Measurements from ENCODE around the gene REEP2. TPM values are rescaled to one million over a fixed set of nuclear protein-coding genes. Genes with fewer than 3 reads are reported as not detected.

The REEP2 gene
- total RNA-seq, 1 experiment from 2014 or later, result 8.4 TPM

DNA sequence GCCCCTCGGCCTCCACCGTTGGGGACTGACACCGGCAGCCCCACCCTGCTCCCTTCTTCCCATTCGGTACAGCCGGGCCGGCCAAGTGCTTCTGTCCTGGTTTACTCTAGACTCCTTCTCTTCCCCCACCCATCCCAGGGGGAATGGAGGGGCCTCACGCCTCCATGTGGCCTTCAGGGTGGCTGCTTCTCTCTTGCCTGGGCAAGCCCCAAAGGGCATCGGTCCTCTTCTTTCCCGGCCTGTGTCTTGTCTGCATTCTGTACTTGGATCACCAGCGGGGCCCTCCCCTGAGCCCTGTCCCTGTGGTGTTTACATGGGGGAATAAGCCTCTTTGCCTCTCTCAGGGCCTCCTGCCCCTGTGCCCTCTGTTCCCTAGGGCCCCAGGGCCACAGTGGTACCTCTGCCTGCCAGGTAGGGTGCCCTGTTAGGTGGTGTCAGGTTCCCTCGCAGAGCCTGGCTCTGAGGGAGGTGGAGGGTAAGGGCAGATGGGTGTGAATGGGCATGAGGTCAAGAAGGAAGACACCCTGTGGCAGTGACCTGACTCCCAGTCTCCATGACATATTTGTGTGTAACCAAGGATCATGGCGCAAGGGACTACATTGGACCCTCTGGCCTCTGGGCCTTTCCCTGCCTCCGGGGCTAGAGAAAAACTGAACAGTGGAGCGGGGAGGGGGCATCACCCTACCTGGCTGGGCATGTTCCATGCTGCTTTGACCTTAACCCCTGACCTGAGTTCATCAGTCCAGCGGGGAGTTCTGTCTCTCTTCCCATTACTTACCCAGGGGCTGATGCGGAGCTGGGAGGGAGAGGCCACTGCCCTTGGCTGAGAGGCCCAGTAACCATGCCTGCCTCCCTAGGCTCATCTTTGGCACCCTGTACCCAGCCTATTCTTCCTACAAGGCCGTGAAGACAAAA, 1.6 kb downstream of the REEP2 start:
- Histone ChIP-seq H3K36me3 (ENCODE audit: insufficient read depth, low read length, poor library complexity, severe bottlenecking) (peaks cover 9% of the 10 kb centered on the region), H3K4me3 (ENCODE audit: low read depth, low read length, poor library complexity, severe bottlenecking) (no peak overlapping the region), H3K27ac (ENCODE audit: low read depth, low read length, poor library complexity, severe bottlenecking) (no peak overlapping the region), H3K27me3 (replicated peaks; ENCODE audit: insufficient read depth, low read depth, low read length, poor library complexity) (no peaks in the 10 kb centered on the region), H3K9me3 (ENCODE audit: low read depth, low read length, poor library complexity, severe bottlenecking) (no peaks in the 10 kb centered on the region), H3K4me1 (ENCODE audit: insufficient read depth, low read length, poor library complexity, severe bottlenecking) (no peaks in the 10 kb centered on the region)
- no peak for DNase-seq (ENCODE audit: low spot score)
- TF ChIP-seq EZH2 (IDR thresholded peaks at IDR 0.05; ENCODE audit: borderline replicate concordance, low read depth, low read length, poor library complexity, severe bottlenecking), result no peak
- TF ChIP-seq, protein P1, sequence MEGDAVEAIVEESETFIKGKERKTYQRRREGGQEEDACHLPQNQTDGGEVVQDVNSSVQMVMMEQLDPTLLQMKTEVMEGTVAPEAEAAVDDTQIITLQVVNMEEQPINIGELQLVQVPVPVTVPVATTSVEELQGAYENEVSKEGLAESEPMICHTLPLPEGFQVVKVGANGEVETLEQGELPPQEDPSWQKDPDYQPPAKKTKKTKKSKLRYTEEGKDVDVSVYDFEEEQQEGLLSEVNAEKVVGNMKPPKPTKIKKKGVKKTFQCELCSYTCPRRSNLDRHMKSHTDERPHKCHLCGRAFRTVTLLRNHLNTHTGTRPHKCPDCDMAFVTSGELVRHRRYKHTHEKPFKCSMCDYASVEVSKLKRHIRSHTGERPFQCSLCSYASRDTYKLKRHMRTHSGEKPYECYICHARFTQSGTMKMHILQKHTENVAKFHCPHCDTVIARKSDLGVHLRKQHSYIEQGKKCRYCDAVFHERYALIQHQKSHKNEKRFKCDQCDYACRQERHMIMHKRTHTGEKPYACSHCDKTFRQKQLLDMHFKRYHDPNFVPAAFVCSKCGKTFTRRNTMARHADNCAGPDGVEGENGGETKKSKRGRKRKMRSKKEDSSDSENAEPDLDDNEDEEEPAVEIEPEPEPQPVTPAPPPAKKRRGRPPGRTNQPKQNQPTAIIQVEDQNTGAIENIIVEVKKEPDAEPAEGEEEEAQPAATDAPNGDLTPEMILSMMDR (conservative IDR thresholded peaks at IDR 0.05; ENCODE audit: low read depth, low read length), result no peak
- ChIA-PET POLR2A (ENCODE audit: low non-redundant PET) (no interaction called here), CTCF (no interaction called here)
- intact Hi-C loops (cut with micrococcal nuclease; ENCODE audit: unreplicated experiment), result no loop called here
- BruUV-seq (replicated peaks), result no TSS peak

DNA sequence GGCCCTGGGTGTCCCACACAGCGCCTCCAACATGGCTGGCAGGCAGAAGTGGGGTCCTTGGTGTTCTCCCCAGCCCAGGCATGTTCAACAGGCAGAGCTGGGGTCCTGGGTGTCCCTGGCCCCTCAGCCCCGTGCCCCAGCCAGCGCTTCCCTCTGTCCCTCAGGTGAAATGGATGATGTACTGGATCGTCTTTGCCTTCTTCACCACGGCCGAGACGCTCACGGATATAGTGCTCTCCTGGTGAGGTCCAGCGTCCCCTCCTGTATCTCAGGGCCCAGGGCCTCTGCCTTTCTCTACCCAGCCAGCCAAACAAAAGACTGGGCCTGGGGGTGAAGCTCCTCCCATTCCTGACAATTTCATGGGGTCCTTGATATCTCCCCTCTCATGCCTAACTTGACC, 2.4 kb downstream of the REEP2 start:
- no peak overlapping the region for H3K4me3 ChIP-seq (ENCODE audit: low read depth, low read length, poor library complexity, severe bottlenecking)
- TF ChIP-seq, protein P1 (conservative IDR thresholded peaks at IDR 0.05; ENCODE audit: low read depth, low read length), result no peak
- no peak for TF ChIP-seq EZH2 (IDR thresholded peaks at IDR 0.05; ENCODE audit: borderline replicate concordance, low read depth, low read length, poor library complexity, severe bottlenecking)
- ChIA-PET CTCF (no interaction called here), POLR2A (ENCODE audit: low non-redundant PET) (no interaction called here)
- intact Hi-C loops (cut with micrococcal nuclease; ENCODE audit: unreplicated experiment), result no loop called here
- no peak for DNase-seq (ENCODE audit: low spot score)
- H3K27ac ChIP-seq (ENCODE audit: low read depth, low read length, poor library complexity, severe bottlenecking), result no peak overlapping the region
- H3K4me1 ChIP-seq (ENCODE audit: insufficient read depth, low read length, poor library complexity, severe bottlenecking), result no peaks in the 10 kb centered on the region
- H3K9me3 ChIP-seq (ENCODE audit: low read depth, low read length, poor library complexity, severe bottlenecking), result no peaks in the 10 kb centered on the region
- peaks cover 2% of the 10 kb centered on the region for H3K36me3 ChIP-seq (ENCODE audit: insufficient read depth, low read length, poor library complexity, severe bottlenecking)
- no TSS peak for BruUV-seq (replicated peaks)
- no peaks in the 10 kb centered on the region for H3K27me3 ChIP-seq (replicated peaks; ENCODE audit: insufficient read depth, low read depth, low read length, poor library complexity)

DNA sequence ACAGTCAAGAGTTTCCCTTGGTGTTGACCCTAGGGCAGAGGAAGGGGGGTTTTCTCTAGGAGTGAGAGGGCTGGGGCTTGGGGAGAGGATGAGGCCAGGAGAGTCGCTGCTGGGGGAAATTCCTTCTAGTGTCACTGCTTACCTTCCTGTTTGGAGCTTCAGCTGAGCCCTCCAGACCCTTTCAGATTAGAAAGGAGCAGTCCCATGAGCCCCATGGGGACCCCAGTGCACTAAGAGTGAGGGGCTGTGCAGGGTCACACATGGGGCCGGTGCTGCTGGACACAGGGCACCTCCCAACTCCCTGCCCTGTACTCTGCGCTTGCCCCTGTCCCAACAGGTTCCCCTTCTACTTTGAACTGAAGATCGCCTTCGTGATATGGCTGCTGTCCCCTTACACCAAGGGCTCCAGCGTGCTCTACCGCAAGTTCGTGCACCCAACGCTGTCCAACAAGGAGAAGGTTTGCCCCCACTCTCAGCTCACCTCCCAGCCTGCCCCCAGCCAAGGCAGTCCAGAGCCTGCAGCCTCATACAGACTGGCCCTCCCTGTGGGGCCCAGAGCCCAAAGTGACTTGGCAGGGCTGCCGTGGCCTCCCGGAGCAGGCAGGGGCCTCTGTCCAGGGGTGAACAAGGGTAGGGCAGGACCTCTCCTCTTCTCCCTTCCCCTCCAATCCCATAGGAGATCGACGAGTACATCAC, 5.4 kb downstream of the REEP2 start:
- no peaks in the 10 kb centered on the region for H3K9me3 ChIP-seq (ENCODE audit: low read depth, low read length, poor library complexity, severe bottlenecking)
- CTCF ChIA-PET, result no interaction called here
- POLR2A ChIA-PET (ENCODE audit: low non-redundant PET), result no interaction called here
- H3K27ac ChIP-seq (ENCODE audit: low read depth, low read length, poor library complexity, severe bottlenecking), result no peak overlapping the region
- TF ChIP-seq EZH2 (IDR thresholded peaks at IDR 0.05; ENCODE audit: borderline replicate concordance, low read depth, low read length, poor library complexity, severe bottlenecking), result no peak
- TF ChIP-seq, protein P1 (conservative IDR thresholded peaks at IDR 0.05; ENCODE audit: low read depth, low read length), result no peak
- H3K4me3 ChIP-seq (ENCODE audit: low read depth, low read length, poor library complexity, severe bottlenecking), result no peak overlapping the region
- DNase-seq (ENCODE audit: low spot score), result no peak
- no peaks in the 10 kb centered on the region for H3K36me3 ChIP-seq (ENCODE audit: insufficient read depth, low read length, poor library complexity, severe bottlenecking)
- no peaks in the 10 kb centered on the region for H3K27me3 ChIP-seq (replicated peaks; ENCODE audit: insufficient read depth, low read depth, low read length, poor library complexity)
- no TSS peak for BruUV-seq (replicated peaks)
- intact Hi-C loops (cut with micrococcal nuclease; ENCODE audit: unreplicated experiment), result no loop called here
- H3K4me1 ChIP-seq (ENCODE audit: insufficient read depth, low read length, poor library complexity, severe bottlenecking), result peaks cover 13% of the 10 kb centered on the region
